ENCODE data around the gene MAP3K15. TPM values are rescaled to one million over a fixed set of nuclear protein-coding genes. Genes with fewer than 3 reads are reported as not detected.

The MAP3K15 gene, protein sequence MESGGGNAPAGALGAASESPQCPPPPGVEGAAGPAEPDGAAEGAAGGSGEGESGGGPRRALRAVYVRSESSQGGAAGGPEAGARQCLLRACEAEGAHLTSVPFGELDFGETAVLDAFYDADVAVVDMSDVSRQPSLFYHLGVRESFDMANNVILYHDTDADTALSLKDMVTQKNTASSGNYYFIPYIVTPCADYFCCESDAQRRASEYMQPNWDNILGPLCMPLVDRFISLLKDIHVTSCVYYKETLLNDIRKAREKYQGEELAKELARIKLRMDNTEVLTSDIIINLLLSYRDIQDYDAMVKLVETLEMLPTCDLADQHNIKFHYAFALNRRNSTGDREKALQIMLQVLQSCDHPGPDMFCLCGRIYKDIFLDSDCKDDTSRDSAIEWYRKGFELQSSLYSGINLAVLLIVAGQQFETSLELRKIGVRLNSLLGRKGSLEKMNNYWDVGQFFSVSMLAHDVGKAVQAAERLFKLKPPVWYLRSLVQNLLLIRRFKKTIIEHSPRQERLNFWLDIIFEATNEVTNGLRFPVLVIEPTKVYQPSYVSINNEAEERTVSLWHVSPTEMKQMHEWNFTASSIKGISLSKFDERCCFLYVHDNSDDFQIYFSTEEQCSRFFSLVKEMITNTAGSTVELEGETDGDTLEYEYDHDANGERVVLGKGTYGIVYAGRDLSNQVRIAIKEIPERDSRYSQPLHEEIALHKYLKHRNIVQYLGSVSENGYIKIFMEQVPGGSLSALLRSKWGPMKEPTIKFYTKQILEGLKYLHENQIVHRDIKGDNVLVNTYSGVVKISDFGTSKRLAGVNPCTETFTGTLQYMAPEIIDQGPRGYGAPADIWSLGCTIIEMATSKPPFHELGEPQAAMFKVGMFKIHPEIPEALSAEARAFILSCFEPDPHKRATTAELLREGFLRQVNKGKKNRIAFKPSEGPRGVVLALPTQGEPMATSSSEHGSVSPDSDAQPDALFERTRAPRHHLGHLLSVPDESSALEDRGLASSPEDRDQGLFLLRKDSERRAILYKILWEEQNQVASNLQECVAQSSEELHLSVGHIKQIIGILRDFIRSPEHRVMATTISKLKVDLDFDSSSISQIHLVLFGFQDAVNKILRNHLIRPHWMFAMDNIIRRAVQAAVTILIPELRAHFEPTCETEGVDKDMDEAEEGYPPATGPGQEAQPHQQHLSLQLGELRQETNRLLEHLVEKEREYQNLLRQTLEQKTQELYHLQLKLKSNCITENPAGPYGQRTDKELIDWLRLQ (N-terminal part only)
- 1.4 TPM for total RNA-seq

DNA sequence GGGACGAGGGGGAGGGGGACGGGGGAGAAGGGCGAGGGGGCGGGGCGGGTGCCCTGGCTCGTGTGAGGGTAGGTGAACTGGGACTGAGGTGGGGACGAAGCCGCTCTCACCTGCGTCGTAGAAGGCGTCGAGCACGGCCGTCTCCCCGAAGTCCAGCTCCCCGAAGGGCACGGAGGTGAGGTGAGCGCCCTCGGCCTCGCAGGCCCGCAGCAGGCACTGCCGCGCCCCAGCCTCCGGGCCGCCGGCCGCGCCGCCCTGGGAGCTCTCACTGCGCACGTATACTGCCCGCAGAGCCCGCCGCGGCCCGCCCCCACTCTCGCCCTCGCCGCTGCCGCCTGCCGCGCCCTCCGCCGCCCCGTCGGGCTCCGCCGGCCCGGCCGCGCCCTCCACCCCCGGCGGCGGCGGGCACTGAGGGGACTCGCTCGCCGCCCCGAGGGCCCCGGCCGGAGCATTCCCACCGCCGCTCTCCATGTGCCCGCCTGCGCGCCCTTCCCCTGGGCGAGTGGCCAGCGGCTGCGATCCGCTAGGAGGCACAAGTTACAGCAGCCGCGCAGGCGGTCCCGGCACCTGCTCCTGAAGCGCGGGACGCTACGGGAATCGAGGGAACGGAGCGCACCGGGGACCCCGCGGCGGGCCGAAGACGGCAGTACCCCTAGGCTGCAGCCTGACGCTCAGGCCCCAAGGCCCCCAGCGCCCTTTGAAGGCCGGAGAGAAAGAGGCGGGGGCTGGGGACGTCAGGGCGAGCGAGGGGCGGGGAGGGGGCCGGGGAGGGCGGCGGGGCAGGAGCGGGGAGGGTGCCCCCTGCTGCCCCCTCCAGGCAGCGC, at the start of gene MAP3K15:
TSS of gene MAP3K15 (minus strand) at position 718 of the 824 bp plus-strand sequence. CDS start at position 471, 247 bp downstream.
- no peak for DNase-seq

GRCh38 chrX:19564606-19565005, 49.3 kb upstream of the MAP3K15 start:
- no peak for DNase-seq

- DNase-seq, result no peak
Measured at GRCh38 chrX:19563746-19564145, 48.4 kb upstream of the MAP3K15 start.

DNA sequence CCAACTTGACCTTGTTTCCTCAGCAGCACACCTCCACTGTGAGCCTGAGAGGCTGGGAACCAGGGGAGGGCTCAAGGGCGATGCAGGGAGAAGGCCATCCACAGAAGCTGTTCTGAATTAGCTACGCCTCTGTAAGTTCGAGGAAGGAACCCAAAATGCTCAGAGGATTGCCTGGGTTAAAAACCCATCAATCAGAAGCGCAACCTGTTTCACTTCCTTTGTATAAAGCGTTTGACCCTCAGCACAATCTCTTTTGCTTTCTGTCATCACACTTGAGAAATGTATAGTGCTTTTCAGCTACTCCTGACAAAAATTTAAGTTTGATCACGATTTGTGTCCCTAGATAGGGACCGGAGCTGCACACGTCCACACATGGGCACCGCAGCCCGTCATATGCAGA, 48.0 kb upstream of the MAP3K15 start:
- no peak for DNase-seq

GRCh38 chrX:19560611-19561010, 45.3 kb upstream of the MAP3K15 start:
- DNase-seq, result no peak

- no peak for DNase-seq
Measured at GRCh38 chrX:19557822-19558221, 42.5 kb upstream of the MAP3K15 start.

GRCh38 chrX:19556202-19556601, 40.9 kb upstream of the MAP3K15 start:
- DNase-seq, result no peak

DNA sequence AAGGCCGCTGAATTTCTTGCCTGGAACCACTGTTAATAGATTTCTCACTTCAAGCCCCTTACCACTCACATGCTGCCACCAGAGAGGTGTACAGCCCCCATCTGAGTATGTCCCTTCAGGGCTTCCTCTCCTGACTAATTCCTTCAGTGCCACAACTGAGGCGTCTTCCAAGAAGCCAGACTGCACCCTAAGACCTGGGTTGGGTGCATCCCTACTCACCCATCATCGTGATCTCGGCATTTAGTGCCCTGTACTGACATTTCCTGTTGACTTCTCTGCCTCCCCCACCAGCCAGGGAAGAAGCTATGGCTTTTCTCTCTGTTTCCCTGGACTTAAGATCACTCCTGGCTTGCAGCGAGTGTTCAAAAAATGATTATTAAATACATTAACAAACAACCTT, 40.4 kb upstream of the MAP3K15 start:
- no peak for DNase-seq

DNA sequence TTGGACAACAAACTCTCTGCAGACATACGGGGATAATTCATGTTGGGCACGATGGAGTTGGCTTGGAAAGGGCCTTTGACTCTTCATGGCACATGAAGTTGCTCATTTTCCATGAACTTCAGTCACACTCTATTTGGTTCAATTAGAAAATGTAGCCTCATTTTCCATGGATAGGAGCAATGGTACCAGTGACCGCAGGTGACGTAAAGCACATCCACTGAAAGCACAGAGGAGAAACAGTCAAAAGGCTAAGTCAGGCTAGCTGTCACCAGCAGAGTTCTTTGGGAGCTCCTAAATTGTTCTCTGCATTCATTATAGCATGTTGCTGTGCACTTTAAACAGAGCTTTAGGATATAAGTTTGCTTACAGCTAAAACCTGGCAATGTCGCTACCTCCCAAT, 39.9 kb upstream of the MAP3K15 start:
- DNase-seq, result no peak

GRCh38 chrX:19554786-19555185, 39.5 kb upstream of the MAP3K15 start:
- no peak for DNase-seq

DNA sequence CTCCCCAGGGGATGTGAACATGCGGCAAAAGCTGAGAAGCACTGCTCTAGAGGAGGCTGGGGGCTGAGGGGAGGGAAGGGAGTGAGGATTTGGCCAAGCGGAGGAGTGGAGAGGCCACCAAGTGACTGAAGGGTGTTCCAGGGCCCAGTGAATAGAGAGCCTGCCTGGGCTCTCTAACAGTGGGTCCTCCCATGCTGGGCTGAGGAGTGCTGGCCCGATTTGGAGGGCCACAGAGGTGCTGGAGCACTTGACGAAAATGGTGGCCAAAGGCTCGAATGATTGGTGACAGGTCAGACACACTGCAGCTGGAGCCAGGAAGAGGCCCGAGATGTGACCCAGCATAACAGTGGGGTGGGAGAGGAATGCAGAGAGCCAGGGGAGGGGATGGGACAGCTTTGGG, 37.5 kb upstream of the MAP3K15 start:
- no peak for DNase-seq

DNA sequence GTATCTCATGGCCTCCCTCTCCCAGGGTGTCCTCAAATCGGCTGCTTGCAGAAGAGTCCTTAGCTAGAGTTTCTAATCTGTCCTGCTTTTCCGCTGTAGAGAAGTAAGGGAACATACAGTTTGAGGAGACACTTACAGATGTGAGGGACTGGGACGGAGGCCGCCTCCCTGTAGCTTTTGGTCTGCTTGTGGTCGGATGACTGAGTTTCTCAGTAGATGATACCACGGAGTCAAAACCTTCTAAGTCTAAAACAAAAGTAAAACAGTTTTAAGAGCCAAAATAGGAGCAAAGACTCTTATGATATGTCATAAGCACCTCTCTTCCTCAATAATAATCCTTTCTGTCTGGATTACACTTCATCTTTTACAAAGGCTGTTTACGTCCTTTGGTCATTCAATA, 34.5 kb upstream of the MAP3K15 start:
- no peak for DNase-seq

- no peak for DNase-seq
Measured at GRCh38 chrX:19548934-19549333, 33.6 kb upstream of the MAP3K15 start.

DNA sequence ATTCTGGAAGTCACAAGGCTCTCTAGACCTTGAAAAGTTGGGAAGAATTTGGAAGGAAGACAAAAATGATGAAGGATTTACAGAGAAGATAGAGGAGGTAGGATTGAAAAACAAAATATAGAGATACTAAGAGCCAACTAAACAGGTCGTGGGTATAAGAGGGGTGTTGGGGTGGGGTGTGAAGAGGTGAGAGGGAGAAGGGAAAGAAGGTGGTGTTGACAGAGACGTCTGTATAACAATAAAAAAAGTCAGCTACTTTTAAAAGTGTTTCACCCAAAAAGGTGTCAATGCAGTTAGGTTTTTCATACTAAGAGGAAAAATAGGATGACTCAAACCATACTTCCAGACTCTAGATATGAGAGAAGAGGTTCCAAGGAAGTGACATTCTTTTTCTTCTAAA, 33.0 kb upstream of the MAP3K15 start:
- DNase-seq, result no peak

DNA sequence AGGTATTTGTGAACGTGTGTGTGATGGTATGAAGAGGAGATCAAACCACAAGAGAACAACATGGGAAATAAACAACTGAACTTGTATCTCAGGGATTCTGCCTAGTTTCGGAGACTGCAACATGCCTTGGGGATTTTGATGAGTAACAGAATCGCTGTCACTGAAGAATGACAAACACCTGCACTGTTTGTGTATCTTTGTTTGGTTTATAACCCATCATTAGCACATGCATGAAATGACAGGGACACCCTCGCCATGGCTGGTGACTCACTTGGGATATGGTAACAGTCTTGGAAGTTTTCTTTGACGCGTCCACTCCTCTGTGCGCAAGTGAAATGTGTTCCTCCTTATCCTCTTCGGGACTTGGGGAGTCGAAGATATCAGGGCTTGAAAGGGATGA, 30.3 kb upstream of the MAP3K15 start:
- DNase-seq, result no peak

DNA sequence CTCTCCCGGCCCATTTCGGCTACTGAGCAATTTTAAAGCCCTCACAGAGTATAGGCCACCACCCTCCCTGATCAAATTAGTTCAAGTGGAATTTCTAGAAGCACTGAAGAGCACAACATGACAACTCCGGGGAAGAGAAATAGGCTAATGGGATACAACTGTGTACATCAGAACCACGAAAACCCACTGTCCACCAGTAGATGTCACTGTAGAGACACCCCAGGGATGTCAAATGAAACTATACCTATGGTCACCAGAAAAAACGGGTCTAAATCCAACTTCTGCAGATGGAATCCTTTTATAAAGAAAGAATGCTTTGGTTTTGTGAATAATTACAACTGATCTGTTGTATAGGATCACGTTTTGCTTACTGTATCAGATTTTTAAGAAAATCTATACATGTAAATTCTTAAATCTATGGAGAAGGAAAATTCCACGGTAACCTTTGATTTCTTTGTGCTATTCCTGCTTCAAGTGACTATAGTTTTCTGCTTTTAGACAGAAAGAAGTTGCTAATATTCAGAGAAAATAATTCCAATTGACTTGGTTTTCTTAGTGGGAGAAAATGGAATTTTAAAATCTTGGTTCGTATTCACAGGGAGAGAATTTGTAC, 29.5 kb upstream of the MAP3K15 start:
- no peak for DNase-seq

DNA sequence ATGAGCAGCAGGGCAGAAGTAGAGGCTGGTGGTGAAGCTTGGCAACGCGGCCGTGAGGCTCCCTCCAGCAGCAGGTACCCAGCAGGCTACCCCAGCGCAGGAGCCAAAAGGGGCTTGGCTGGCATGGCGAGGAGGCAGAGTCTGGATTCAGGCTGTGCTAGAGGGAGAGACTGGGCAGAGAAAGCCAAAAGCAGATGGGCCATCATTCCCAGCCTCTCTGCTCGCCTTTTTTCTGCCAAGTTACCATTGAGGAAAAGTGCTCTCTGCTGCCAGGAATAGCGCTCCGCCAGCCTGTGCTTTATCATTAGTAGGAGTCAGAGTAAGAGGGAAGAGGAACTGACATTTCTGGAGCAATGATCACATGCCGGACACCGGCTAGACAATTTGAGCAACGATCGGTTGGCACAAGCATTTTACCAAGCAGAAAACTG, 28.7 kb upstream of the MAP3K15 start:
- DNase-seq, result no peak

DNA sequence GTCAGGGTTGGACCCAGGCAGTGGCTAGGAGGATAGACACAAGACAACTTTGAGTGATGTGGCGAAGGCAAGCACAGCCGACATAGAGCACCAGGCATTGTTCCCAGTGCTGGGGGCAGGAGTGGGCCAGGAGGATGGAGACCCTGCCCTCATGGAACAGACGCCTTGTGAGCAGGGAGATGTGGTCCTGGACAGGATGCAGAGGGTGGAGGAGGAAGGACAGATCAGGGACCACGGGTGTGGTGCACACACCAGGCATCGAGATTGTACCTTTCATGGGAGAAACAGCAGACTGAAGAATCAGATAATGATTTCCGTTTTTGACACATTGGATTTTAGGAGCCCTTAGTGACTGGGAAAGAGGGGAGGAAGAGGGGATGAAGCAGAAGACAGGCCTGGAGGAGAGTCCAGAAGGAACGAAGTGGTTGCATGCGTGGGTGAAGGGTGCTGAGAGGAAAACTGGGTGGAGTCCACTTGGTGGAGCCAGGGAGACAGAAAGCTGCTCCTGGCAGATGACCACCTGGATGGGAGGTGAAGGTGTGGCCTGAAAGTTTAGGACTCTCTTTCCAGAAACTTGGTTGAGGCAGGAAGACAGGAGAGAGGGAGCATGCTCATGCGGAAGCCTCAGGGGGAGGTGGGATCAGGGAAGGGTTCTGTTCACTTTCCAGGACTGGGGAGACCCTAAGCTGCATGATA, 27.9 kb upstream of the MAP3K15 start:
- DNase-seq, result no peak

- DNase-seq, result no peak
Measured at GRCh38 chrX:19541931-19542330, 26.6 kb upstream of the MAP3K15 start.

- DNase-seq, result no peak
Measured at GRCh38 chrX:19541196-19541595, 25.9 kb upstream of the MAP3K15 start.

DNA sequence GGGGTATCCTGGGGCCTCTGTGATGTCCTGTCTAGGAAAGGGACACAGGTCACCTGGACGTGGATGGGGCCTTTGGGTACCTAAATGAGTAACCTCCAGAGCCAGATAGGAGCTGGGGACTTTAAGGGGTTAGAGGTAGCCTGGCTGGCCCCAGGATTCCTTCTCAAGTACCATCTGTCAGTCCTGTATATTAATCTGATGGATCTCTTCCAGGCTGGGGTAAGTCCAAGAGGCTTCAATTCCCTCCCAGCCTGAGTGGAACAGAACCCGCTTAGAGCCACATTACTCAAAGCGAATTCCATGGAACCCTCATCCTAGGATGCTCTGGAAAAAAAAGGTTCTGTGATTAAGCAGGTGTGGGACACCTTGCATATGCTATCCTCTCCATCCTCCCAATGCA, 24.8 kb upstream of the MAP3K15 start:
- no peak for DNase-seq
